Renal cortical epithelial cell (primary cell): ENCODE data around the gene FABP2. TPM values are rescaled to one million over a fixed set of nuclear protein-coding genes. Genes with fewer than 3 reads are reported as not detected.

ENCODE experiments used
- total RNA-seq: library from RNA; depleted of rRNA; stranded (reverse); fragments of >200 nt; gene quantifications from 2 replicates; pipeline ENCODE4 v1.2.3, GENCODE V29; 2014

The FABP2 gene
- total RNA-seq, 1 donor from 2014 or later, result not detected

Other genes starting within 250 kb of the FABP2 start
- gene MYOZ2, start 186.3 kb downstream of the FABP2 start, total RNA-seq, result 0.05 TPM in 1 of 2 replicates, not detected in the other
- gene USP53, start 109.4 kb downstream of the FABP2 start, total RNA-seq, result 36.8 and 47.2 TPM in 2 replicates